IPS-15b (cell line): Measurements from ENCODE around the gene TNFRSF6B.
A peak's percentile ranks its signal among the peaks of the same experiment; 100 is the strongest.

Experiments used
- H3K27me3 ChIP-seq: one replicate; pipeline ENCODE4 v1.6.1; 2013; ENCODE audit warnings: low read length; ENCODE audit not compliant: control insufficient read depth, insufficient read depth
- H3K36me3 ChIP-seq: one replicate; pipeline ENCODE4 v1.6.1; 2013; ENCODE audit warnings: low read length; ENCODE audit not compliant: control insufficient read depth, insufficient read depth
- H3K4me1 ChIP-seq: one replicate; pipeline ENCODE4 v1.6.1; 2013; ENCODE audit warnings: mild to moderate bottlenecking, low read length; ENCODE audit not compliant: control insufficient read depth, insufficient read depth
- H3K4me3 ChIP-seq: one replicate; pipeline ENCODE4 v1.5.1; 2013; ENCODE audit warnings: low read depth, low read length
- H3K9ac ChIP-seq: one replicate; pipeline ENCODE4 v1.6.1; 2013; ENCODE audit warnings: low read depth, mild to moderate bottlenecking, low read length
- H3K9me3 ChIP-seq: one replicate; pipeline ENCODE4 v1.6.1; 2013; ENCODE audit warnings: mild to moderate bottlenecking, low read length; ENCODE audit not compliant: control insufficient read depth, insufficient read depth

The TNFRSF6B gene

GRCh38 chr20:63741354-63741675 lies 44.9 kb downstream of the TNFRSF6B start:
- H3K4me1 ChIP-seq, result no peaks in the 10 kb centered on the region
- peak overlapping the region; percentile 70 for H3K4me3 ChIP-seq
- peaks cover 22% of the 10 kb centered on the region for H3K36me3 ChIP-seq
- H3K9ac ChIP-seq, result no peak overlapping the region
- H3K9me3 ChIP-seq, result no peaks in the 10 kb centered on the region
- no peaks in the 10 kb centered on the region for H3K27me3 ChIP-seq

GRCh38 chr20:63741676-63742380 lies 45.4 kb downstream of the TNFRSF6B start:
- no peaks in the 10 kb centered on the region for H3K4me1 ChIP-seq
- peak overlapping the region; percentile 70 for H3K4me3 ChIP-seq
- H3K36me3 ChIP-seq, result peaks cover 26% of the 10 kb centered on the region
- H3K9ac ChIP-seq, result no peak overlapping the region
- no peaks in the 10 kb centered on the region for H3K27me3 ChIP-seq
- no peaks in the 10 kb centered on the region for H3K9me3 ChIP-seq

- H3K9me3 ChIP-seq, result no peaks in the 10 kb centered on the region
- no peaks in the 10 kb centered on the region for H3K4me1 ChIP-seq
- H3K4me3 ChIP-seq, result no peak overlapping the region
- H3K36me3 ChIP-seq, result peaks cover 27% of the 10 kb centered on the region
- no peaks in the 10 kb centered on the region for H3K27me3 ChIP-seq
- no peak overlapping the region for H3K9ac ChIP-seq
Measured at GRCh38 chr20:63742381-63743024, 46.1 kb downstream of the TNFRSF6B start.

GRCh38 chr20:63743210-63743970 lies 46.9 kb downstream of the TNFRSF6B start:
- no peak overlapping the region for H3K4me3 ChIP-seq
- no peak overlapping the region for H3K9ac ChIP-seq
- peaks cover 27% of the 10 kb centered on the region for H3K36me3 ChIP-seq
- H3K4me1 ChIP-seq, result no peaks in the 10 kb centered on the region
- no peaks in the 10 kb centered on the region for H3K9me3 ChIP-seq
- no peaks in the 10 kb centered on the region for H3K27me3 ChIP-seq

- peaks cover 27% of the 10 kb centered on the region for H3K36me3 ChIP-seq
- H3K9ac ChIP-seq, result no peak overlapping the region
- H3K27me3 ChIP-seq, result no peaks in the 10 kb centered on the region
- H3K9me3 ChIP-seq, result no peaks in the 10 kb centered on the region
- H3K4me3 ChIP-seq, result no peak overlapping the region
- H3K4me1 ChIP-seq, result no peaks in the 10 kb centered on the region
Measured at GRCh38 chr20:63744158-63744557, 47.7 kb downstream of the TNFRSF6B start.

GRCh38 chr20:63744574-63745423 lies 48.3 kb downstream of the TNFRSF6B start:
- peaks cover 29% of the 10 kb centered on the region for H3K36me3 ChIP-seq
- no peaks in the 10 kb centered on the region for H3K4me1 ChIP-seq
- no peak overlapping the region for H3K9ac ChIP-seq
- no peak overlapping the region for H3K4me3 ChIP-seq
- no peaks in the 10 kb centered on the region for H3K27me3 ChIP-seq
- no peaks in the 10 kb centered on the region for H3K9me3 ChIP-seq

- no peak overlapping the region for H3K9ac ChIP-seq
- H3K4me1 ChIP-seq, result no peaks in the 10 kb centered on the region
- H3K36me3 ChIP-seq, result peaks cover 30% of the 10 kb centered on the region
Measured at GRCh38 chr20:63745424-63745805, 49.0 kb downstream of the TNFRSF6B start.

GRCh38 chr20:63745961-63746731 lies 49.7 kb downstream of the TNFRSF6B start:
- Histone ChIP-seq H3K9me3 (no peaks in the 10 kb centered on the region), H3K4me3 (no peak overlapping the region), H3K36me3 (peaks cover 30% of the 10 kb centered on the region), H3K27me3 (no peaks in the 10 kb centered on the region), H3K9ac (no peak overlapping the region), H3K4me1 (no peaks in the 10 kb centered on the region)

More at GRCh38 chr20:63745424-63745805, 49.0 kb downstream of the TNFRSF6B start:
- Histone ChIP-seq H3K27me3 (no peaks in the 10 kb centered on the region), H3K9me3 (no peaks in the 10 kb centered on the region), H3K4me3 (no peak overlapping the region)

GRCh38 chr20:63746751-63747315 lies 50.4 kb downstream of the TNFRSF6B start:
- H3K4me3 ChIP-seq, result no peak overlapping the region
- H3K4me1 ChIP-seq, result no peaks in the 10 kb centered on the region
- no peak overlapping the region for H3K9ac ChIP-seq
- peaks cover 25% of the 10 kb centered on the region for H3K36me3 ChIP-seq
- no peaks in the 10 kb centered on the region for H3K27me3 ChIP-seq
- no peaks in the 10 kb centered on the region for H3K9me3 ChIP-seq

GRCh38 chr20:63747622-63748069 lies 51.2 kb downstream of the TNFRSF6B start:
- H3K27me3 ChIP-seq, result no peaks in the 10 kb centered on the region
- H3K36me3 ChIP-seq, result peaks cover 22% of the 10 kb centered on the region
- no peaks in the 10 kb centered on the region for H3K4me1 ChIP-seq
- H3K4me3 ChIP-seq, result no peak overlapping the region
- no peaks in the 10 kb centered on the region for H3K9me3 ChIP-seq
- H3K9ac ChIP-seq, result no peak overlapping the region
